Subcutaneous adipose tissue (tissue), 4 donors: ENCODE measurements around the gene RASGRF2. TPM values are rescaled to one million over a fixed set of nuclear protein-coding genes. Genes with fewer than 3 reads are reported as not detected.

ENCODE experiments used
- CTCF ChIP-seq: fragments of 450-650 bp; IDR thresholded peaks from one replicate; pipeline ENCODE4 v1.5.1; 2016; ENCODE audit warnings: low read depth, mild to moderate bottlenecking, control low read depth, antibody characterized with exemption, moderate library complexity
- total RNA-seq, 4 donors: library from RNA; depleted of rRNA; stranded (reverse); fragments of >200 nt; gene quantifications; one replicate each; pipeline ENCODE4 v1.1.0, GENCODE V29; 2016

Gene RASGRF2
- total RNA-seq, 4 donors from 2014 or later: 6.6 to 34.9 (median 20.2) TPM

- no peak for TF ChIP-seq CTCF
Observed at GRCh38 chr5:80967500-80968181, 7.5 kb downstream of the RASGRF2 start.

- no peak for TF ChIP-seq CTCF
Observed at GRCh38 chr5:80973027-80973426, 12.9 kb downstream of the RASGRF2 start.

- TF ChIP-seq CTCF: no peak
Observed at GRCh38 chr5:80975065-80975464, 14.9 kb downstream of the RASGRF2 start.

- no peak for TF ChIP-seq CTCF
Observed at GRCh38 chr5:80976985-80977384, 16.8 kb downstream of the RASGRF2 start.

GRCh38 chr5:80977764-80978163 is 17.6 kb downstream of the RASGRF2 start:
- no peak for TF ChIP-seq CTCF

GRCh38 chr5:80978772-80979317 is 18.7 kb downstream of the RASGRF2 start:
- TF ChIP-seq CTCF: no peak

- TF ChIP-seq CTCF: no peak
Observed at GRCh38 chr5:80982093-80982492, 21.9 kb downstream of the RASGRF2 start.
